HG02840 (cell line): ENCODE results near the gene LPAR5.

Experiments used
- ATAC-seq: cut with Tn5 transposase; IDR thresholded peaks from one replicate; pipeline ENCODE4 v1.9.1; 2021; ENCODE audit warnings: mild to moderate bottlenecking, moderate library complexity, moderate number of reproducible peaks; ENCODE audit not compliant: unreplicated experiment, low FRiP score

Gene LPAR5

DNA sequence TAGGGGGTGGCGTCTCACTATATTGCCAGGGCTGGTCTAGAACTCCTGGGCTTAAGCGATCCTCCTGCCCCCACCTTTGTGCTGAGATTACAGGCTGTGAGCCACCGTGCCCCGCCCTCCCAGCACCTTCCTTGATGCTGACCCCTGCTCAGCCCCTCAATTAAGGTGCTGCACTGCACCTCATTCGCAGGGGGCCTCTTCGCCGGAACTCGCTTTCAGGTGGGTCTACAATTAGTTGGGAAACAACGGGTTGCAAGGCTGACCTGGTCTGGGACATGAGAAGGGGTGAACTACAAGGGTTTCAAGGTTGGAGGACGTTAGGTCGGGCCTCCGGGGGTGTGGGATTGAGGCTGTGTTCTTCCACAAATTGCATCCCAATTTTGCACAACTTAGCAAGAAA lies 66.4 kb downstream of the LPAR5 start:
- no peak for ATAC-seq
